ENCODE measurements around the gene NOTCH4. TPM values are rescaled to one million over a fixed set of nuclear protein-coding genes. Genes with fewer than 3 reads are reported as not detected.

NOTCH4 gene
- total and polyA plus RNA-seq, 9 of the 15 experiments (the other 6 are each of a cell fraction or from before 2014, with no cell fraction given): 0.24 to 4.3 (median 1.7) TPM

- TF ChIP-seq MTF1 (CRISPR knock-in tag; IDR thresholded peaks at IDR 0.05; ENCODE audit: borderline replicate concordance): no peak
- TF ChIP-seq ZNF197 (CRISPR knock-in tag; IDR thresholded peaks at IDR 0.05; ENCODE audit: low read depth): 0 out of 2 replicates have a peak, but pooled peaks have one; percentile 37
- TF ChIP-seq FOXA3 (CRISPR knock-in tag; conservative IDR thresholded peaks at IDR 0.05 in 1 of 2, IDR thresholded peaks at IDR 0.05 in 1 of 2): no peak
- no peak for TF ChIP-seq ZBTB43 (CRISPR knock-in tag; IDR thresholded peaks at IDR 0.05)
- TF ChIP-seq SUPT5H (IDR thresholded peaks at IDR 0.05): peak; percentile 38
- peak; percentile 78; the same call in 1 of the 2 replicates for TF ChIP-seq GATAD2A (IDR thresholded peaks at IDR 0.05)
- TF ChIP-seq PHB2 (IDR thresholded peaks at IDR 0.05; ENCODE audit: low read depth): 0 out of 2 replicates have a peak, but pooled peaks have one; percentile 20
- peak; percentile 87 for TF ChIP-seq BHLHE40 (IDR thresholded peaks at IDR 0.05; ENCODE audit: low read length)
- no peak for TF ChIP-seq CREM (IDR thresholded peaks at IDR 0.05; ENCODE audit: low read depth)
- TF ChIP-seq HOXB6 (CRISPR knock-in tag; IDR thresholded peaks at IDR 0.05; ENCODE audit: borderline replicate concordance): no peak
- no peak for TF ChIP-seq ELK3 (CRISPR knock-in tag; IDR thresholded peaks at IDR 0.05)
- TF ChIP-seq DEAF1 (CRISPR knock-in tag; IDR thresholded peaks at IDR 0.05): no peak
- TF ChIP-seq HNRNPL (IDR thresholded peaks at IDR 0.05; ENCODE audit: low read depth, low read length): no peak
- no peak for TF ChIP-seq NCOA2 (IDR thresholded peaks at IDR 0.05; ENCODE audit: partially characterized antibody in 2 of 2)
- TF ChIP-seq SAFB (IDR thresholded peaks at IDR 0.05; ENCODE audit: borderline replicate concordance, low read depth, low read length): no peak
- no peak for TF ChIP-seq SIX5 (IDR thresholded peaks at IDR 0.05; ENCODE audit: borderline replicate concordance in 1 of 2, insufficient read depth in 1 of 2, low read depth in 1 of 2, low read length in 2 of 2)
- no peak for TF ChIP-seq KLF13 (tag; IDR thresholded peaks at IDR 0.05; ENCODE audit: borderline replicate concordance, low read depth)
- TF ChIP-seq TEAD1 (CRISPR knock-in tag; IDR thresholded peaks at IDR 0.05): no peak
- no peak for TF ChIP-seq ZNF23 (CRISPR knock-in tag; IDR thresholded peaks at IDR 0.05)
- no peak; a peak in 1 of 4 replicates for TF ChIP-seq TRIM24 (IDR thresholded peaks at IDR 0.05)
- peak; percentile 54; the same call in 1 of the 2 replicates for TF ChIP-seq HDAC2 (IDR thresholded peaks at IDR 0.05)
- no peak for TF ChIP-seq ZNF76 (CRISPR knock-in tag; IDR thresholded peaks at IDR 0.05; ENCODE audit: borderline replicate concordance)
- no peak for TF ChIP-seq ZEB2 (IDR thresholded peaks at IDR 0.05)
- no peak for TF ChIP-seq ZC3H8 (IDR thresholded peaks at IDR 0.05)
- peak; percentile 36; the same call in 1 of the 2 replicates for TF ChIP-seq SMARCE1 (IDR thresholded peaks at IDR 0.05)
- no peak for TF ChIP-seq ADNP (tag; IDR thresholded peaks at IDR 0.05)
These were observed 45.1 kb downstream of the NOTCH4 start (continued) for GRCh38 chr6:32178547-32179440.

All from K562 (cell line).